HG03520 (cell line): ENCODE results near the gene CACNA1I.

Experiments used
- ATAC-seq: cut with Tn5 transposase; IDR thresholded peaks from one replicate; pipeline ENCODE4 v1.9.1; 2021; ENCODE audit warnings: mild to moderate bottlenecking, moderate library complexity; ENCODE audit not compliant: unreplicated experiment

CACNA1I gene

DNA sequence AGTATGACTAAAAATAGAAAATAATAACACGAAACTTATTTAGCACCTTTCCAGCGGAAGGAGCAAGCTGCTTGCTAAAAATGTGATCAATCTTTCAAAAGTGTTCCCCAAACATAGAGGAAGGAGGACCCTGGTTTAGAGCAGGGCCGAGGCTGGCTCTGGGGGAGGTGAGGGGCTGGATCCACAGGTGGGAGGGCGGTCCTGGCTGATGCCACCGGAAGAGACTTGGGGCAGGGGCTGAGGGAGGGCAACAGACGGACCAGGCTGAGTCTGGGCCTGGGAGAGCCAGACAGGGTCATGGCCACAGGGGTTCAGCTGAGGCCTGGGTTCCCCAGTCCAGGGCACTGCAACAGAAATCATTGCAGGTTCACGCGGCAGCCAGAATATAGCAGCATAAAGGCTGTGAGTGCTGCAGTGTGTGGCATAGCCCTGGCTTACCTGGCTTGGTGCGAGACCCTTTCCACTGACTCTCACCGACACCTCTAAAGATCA, 143.3 kb downstream of the CACNA1I start:
- ATAC-seq: no peak

DNA sequence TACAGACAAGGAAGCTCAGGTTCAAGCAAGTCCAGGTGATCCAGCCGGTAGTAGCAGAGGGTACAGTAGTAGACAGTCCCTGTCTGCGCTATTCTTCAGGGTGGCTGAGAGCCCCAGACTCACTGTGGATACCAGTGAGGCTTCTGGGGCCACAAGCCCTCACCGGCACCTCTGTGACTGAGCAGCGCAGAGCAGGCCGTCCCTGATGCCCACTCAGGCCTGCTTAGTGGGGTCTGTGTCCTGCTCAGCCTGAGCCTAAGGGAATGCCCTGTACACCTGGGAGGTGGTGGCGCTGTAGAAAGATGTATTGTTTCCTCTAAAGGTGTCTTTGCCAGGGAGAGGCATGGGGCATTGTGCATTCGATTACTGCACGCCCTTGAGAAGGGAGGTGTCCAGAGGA, 143.8 kb downstream of the CACNA1I start:
- ATAC-seq: no peak

DNA sequence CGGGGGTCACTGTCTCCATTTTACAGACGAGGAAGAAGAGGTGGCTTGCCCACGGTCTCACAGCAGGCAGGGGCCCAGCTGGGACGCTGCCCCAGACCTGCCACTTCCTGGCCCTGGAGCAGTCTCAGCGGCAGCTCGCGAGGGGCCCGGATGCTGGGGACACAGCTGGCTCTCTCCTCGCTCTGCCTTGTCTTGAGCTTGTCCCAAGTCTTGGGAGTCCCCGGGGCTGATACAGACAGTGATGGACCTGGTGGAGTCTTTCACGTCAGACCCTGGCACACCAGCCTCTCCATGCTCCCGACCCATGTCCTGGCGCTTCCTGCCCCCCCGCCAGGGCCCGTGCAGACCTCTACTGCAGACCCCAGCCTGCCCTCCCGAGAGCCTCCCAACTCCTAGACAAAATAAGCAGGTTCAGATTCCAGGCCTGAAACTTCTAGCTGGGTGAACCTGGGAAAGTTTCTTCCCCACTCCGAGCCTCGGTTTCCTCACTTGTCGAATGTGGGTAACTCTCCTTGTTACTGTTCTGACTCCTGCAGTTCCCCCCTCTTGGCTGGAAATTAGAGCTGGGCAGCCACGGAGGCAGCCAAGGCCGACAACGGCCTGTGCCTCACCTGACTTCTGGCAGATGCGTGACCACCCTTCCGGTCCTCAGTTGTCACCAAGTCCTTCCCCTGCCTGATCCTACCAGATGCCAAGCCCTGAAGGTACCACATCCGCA, 145.4 kb downstream of the CACNA1I start:
- ATAC-seq: no peak

DNA sequence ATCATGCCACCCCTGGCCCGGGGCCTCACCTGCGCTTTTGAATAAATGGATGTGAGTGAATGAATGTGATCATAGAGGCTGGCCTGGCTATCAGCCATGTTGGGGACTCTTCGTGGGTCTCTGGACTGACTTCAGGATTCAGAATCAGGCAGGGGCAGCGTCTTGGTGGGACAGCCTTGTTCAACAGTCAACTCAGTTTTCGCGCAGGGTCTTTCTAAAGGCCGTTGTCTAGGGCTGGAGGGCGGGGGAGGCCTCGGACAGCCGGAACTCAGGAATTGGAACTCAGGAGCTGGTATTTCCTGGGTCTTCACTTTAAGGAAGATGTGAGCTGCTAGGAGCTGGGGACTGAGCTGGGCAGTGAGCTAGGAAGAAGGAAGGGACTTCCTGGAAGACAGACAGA, 146.0 kb downstream of the CACNA1I start:
- no peak for ATAC-seq

DNA sequence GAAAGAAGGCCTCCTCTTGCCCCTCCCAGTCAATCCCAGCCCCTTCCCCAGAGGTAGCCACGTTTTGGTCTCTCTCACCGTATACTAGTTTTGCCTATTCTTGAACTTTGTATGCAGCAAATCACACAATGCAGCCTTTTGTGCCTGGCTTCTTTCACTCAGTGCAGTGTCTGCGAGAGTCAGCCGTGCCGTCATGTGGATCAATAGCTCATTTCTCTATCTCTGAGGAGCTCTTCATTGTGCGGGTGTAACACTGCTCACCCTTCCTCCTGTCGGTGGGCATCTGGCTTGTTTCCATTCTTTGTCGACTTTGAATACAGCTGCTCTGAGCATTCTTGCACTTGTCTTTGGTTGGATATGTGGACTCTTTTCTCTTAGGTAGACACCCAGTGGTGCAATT, 146.5 kb downstream of the CACNA1I start:
- ATAC-seq: no peak

DNA sequence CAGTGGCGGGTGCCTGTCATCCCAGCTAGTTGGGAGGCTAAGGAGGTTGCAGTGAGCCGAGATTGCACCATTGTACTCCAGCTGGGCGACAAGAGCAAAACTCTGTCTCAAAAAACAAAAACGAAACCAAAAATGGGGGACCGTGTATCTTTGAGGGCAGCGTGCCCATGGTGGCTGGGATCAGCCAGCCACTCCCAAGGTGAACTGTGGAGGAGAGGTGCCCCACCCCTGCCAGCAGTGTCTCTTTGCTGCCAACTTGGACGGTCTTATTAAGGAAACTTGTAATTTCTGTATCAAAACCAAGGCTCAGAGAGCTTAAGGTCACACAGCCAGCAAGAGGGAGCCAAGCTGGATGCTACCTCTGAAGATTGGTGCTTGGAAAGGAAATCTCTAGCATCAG, 147.7 kb downstream of the CACNA1I start:
- ATAC-seq: no peak

DNA sequence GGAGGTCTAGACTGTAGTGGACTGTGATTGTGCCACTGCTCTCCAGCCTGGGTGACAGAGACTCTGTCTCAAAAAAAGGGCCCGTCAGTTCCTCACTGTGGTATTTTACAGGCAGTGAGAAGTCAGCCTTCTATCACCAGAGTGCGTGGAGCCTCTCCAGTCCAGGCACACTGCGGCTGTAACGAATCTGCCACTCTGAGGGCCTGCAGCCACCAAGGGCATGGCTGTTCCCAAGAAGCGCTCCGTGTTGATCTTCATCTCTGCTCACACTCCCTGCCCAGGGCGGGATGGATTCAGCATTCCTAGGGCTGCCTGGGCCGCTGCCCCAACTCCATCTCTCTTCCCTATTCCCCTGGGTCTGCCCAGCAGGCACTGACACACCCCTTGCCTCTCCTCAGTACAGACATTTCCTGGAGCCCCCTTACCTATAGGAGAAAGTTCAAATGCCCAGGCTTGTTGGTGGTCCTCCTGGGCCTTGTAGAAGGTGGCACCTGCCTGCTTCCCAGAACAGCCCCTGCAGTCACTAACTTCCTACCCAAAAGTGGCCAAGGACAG, 148.4 kb downstream of the CACNA1I start:
- no peak for ATAC-seq

DNA sequence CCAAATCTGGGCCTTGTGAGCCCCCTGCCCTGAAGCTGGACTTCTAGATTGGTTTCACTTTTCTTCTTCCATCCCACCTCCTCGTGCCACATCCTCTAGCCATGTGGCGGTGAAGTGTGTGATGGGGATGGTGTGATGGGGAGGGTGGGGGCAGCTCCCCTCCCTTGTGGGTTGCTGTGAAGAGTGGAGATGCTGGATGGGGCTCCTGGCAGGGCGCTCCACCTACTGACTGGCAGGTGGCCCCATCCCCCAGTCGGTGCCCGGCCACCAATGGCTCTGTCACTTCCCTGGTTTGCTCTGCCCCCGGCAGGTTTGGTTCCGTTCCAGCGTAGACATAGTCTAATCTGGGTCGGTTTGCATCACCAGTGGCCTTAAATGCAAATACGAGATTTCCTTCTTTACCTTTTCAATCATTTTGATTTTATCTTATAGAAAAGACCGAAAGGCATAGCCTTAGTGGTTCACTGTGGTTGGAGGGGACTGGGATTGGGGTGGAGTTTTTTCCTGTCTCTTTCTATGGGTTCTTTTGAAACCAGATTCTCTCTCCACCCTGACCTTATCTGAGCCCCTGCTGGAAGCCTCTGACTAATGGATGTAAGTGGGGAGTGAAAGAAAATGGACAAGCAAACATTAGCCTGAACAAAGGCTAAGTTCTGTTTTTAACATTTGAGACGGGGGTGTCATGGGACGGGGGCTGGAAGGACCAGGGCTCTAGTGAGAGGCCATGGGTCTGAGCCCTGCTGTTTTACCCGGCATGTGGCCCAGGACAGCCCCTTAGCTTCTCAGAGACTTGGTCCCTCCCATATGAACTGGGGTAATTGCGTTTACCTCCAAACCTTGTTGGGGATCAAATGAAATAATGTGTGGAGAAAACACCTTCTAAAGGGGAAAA, 149.3 kb downstream of the CACNA1I start:
- no peak for ATAC-seq

DNA sequence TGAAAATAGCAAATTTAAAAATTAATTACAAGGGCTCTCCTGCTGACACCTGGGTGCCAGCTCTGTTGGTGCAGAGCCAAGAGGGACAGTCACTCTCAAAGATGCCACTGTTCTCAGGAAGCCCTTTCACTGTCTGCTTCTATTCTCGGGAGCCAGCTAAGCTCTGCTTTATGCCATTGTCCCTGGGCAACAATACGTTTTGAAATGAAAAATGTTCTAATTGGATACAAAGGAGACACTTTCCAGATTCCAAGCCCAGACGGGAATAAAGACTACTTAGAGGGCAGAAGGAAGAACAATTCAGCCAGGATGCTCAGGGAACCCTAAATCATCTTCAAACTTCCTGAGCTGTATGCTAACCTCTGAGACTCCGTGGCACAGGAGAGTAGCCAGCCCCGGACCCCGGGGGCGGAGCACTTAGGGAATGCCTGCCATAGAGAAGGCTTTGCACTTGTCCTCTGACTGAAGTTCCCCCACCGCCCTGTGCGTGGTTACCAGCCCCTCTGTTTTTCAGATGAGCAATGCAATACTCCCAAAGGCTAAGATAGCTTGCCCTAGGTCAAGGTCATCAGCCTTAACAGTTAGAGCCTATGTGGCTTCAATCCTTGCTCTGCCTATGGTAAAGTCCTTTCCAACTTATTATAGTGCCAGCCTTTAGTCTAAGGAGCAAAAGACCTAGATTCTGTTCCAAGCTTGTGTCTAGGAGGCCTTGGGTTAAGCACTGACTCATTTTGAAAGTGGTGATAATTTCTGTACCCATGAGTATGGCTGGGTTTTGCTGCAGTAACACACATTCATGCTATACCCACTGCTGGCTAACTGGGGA, 150.9 kb downstream of the CACNA1I start:
- ATAC-seq: no peak

DNA sequence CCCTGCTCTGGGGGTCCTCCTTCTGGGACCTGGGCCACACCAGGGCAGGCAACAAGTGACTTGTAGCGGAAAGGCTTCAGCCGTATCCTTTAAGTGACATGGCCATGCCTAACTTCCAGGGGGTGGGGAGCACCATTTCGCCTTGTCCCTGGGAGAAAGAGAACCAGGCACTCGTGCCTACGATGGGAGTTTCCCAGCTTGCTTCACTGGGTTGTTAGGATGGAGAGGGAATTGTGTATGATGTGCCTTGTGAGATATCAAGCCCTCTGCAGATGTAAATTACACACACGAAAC, 151.4 kb downstream of the CACNA1I start:
- no peak for ATAC-seq

DNA sequence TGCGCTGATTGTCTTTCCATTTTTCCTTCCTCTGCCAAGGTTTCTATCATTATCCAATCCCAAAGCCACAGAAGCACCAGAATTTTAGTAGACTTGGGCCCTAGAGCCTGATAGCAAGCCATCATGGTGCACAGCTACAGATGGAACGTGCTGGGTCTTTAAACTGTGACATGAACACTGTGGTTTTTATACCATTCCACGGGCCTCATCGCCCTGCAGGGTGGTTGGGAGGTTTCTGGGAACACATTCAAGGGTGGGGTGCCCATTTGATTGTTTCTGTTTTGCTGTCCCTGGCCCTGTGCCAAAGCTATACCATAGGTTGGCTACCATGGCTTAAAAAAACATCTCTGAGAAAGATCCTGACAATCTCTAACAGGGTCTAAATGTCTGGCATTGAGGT, 151.9 kb downstream of the CACNA1I start:
- no peak for ATAC-seq

DNA sequence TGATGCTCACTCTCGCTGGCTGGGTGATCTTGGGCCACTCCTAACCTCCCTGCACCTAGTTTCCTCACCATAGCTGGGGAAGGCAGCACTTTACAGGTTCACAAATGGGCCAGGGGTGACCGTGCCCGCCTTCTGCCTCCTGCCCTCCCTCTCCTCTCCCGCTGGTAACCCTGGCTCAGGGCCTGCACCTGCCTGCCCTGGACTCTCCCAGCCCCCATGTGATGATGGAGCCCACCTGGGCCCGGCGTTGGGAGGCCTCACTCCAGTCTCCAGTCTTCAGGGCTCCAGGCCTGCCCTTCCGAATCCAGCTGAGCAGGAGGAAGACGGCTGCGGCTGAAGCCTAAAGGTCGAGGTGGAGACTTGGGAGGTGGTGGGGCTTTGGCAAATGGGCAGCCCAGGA, 152.9 kb downstream of the CACNA1I start:
- ATAC-seq: no peak

DNA sequence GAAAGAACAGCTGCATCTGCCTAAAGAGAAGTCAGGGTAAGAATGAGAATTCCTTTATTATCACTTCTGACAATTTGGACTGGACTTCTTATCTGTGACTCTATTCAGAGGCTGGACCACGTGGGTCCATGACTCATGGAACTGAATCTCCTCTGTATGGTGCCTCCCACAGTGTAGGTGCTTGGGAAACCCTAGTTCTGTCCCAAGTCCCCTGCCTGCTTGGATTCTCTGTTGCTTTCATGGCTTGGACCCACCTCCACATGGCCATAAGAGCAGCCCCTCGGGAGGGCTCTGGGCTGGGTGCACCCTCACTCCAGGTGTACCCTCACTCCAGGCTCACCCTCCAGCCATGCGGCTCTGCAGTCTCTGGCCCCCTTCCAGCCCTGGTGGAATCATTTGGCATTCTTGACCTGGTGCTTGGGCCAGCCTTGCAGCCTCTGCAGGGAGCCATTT, 153.4 kb downstream of the CACNA1I start:
- ATAC-seq: no peak

DNA sequence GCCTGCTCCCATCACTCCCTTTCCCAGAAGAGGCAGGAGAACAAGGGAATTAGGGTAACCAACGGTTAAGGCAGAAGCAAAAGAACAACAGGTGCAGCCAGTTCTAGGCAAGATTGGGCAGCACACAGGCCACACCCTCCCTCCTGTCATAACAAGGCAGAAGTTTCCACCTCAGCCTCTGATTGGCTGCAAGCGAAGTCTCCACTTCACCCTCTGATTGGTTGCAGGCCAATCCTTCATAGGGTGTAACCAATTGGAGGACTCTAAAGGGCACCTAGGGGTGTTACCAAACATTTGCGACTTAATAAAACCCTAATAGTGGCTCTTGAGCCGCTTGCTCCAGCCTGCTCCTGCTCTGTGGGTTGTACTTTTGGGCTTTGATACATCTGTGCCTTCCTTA, 153.8 kb downstream of the CACNA1I start:
- no peak for ATAC-seq

DNA sequence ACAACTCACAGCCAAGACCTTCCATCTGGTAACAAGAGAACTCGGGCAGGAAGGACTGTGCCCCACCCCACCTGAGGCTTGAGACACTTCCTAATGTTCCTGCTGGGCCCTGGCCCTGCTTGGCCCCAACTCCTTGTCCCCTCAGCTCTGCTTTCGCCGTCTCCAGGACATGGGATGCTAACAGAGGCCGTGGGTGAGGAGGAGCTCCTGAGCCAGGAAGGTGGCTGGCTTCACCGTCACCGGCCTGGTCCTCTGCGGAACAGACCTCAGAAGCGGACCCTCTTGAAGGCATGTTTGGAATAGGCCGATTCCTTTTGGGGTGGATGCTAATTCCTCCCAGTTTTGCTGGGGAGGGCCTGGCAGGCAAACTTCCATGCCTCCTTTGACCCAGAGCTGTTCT, 154.3 kb downstream of the CACNA1I start:
- ATAC-seq: no peak

DNA sequence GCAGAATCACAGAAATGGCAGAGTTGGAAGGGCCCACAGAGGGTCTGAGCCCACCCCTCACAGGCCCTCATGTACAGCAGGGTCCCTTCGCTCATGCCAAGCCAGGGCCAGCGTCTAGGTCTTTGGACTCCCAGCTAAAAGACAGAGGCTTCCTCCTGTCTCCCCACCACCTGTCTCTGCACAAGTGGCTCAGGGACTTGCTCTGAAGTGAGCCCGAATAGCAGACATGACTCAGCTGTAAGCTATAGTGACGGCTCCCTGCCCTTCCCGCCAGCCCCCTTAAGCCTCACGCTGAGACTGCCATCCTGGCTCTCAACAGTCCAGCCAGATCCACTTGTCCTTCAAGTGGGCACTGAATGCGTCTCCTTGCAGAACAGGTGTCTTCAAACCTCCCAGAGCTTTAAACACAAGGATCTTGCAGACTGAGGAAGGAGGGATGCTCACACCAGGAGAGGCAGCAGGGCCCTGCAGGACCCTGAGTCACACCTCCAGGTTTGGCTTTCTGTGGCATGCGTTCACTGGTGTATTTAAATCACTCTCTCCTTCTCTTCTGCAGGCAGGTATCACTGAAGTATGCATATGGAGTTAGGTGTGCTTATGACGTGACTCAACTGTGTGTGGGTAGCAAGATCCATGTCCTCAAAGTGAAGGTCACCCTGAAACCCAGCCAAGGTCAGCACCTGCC, 154.9 kb downstream of the CACNA1I start:
- no peak for ATAC-seq

DNA sequence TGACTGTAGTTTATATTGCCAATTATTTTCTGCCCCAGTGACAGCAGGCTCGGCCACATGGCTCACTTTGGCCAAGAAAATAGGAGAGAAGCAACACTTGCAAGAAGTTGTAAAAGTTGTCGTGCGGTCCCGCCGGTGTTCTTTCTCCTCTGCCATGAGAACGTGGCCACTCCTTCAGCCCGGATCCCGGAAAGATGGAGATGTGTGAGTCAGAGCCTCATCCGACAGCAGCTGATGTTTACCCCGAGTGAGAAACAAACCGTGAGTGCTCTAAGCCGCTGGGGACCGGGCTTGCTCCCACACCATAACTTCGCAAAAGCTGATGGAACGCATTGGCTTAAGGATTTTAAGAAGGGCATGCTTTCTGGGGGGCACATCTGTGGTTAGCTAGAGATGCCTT, 157.0 kb downstream of the CACNA1I start:
- ATAC-seq: no peak

DNA sequence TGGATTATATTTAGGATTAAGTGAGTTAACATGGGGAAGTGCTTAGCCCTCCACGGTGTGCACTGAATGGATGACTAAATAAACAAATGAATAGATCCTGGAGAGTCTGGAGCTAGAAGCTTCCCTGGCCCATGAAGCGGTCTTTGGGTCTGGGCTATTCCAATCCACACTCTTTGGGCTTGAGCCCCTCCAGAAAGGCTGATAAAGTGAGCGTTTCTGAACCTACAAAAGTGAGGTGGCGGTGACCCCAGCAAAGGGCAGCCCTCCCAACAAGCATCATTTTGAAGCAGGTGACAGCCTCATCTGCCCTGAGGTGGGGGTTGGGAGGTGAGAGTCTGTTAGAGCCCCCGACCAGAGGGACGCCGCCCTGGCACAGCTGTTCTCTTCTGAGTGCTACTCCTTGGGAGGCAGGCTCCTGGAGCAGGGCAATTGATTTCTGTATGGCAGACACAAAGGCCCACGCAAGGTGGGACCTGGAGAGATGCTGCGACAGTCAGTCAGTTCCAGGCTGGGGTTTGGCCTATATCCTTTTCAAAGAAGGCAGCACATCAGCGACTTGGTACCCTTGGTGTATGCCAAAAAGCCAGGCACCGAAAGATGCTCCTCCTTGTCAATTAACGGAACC, 157.8 kb downstream of the CACNA1I start:
- ATAC-seq: no peak

DNA sequence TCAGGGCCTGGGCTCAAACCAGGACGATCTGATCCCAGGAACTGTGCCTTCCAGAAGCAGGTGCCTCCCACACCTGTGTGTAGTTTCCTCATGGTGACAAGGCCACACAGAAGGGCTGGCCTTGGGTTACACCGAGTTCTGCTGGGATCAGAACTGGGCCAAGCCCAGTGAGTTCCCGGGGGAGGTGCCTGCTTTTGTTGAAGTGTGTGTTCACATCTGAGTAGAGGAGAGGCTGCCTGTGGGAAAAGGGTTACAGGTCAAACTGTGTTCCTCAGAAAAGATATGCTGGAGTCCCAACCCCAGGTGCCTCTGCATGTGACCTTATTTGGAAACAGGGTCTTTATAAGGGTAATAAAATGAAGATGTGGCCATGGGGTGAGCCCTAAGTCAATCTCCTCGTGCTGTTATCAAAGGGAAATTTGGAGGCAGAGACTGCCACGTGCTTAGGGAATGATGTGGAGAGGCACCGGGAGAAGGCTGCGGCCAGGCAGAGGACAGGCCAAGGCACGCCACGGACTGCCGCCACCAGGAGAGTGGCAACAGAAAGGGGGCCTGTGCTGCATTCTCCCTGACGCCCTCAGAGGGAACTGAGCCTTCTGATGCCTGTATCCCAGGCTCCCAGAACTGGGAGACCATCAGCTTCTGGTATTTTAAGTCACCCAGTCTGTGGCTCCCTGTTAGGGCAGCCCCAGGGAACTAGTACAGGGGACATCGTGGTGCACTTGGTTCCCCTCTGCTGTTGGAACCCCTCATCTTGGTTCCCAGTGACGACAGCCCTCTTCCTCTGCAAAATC, 158.8 kb downstream of the CACNA1I start:
- no peak for ATAC-seq
